ENCODE measurements around the gene PTCD2.

- TF ChIP-seq POLR3A (IDR thresholded peaks at IDR 0.05; ENCODE audit: borderline replicate concordance, extremely low read depth, insufficient read depth, insufficient read length) (no peak), HNRNPH1 (optimal IDR thresholded peaks at IDR 0.05; ENCODE audit: low read depth, low read length) (no peak), CTCF (IDR thresholded peaks at IDR 0.05 in 2 of 3, conservative IDR thresholded peaks at IDR 0.05 in 1 of 3; ENCODE audit: insufficient read depth in 2 of 3, low read depth in 1 of 3, low read length in 3 of 3) (no peak), PTBP1 (IDR thresholded peaks at IDR 0.05; ENCODE audit: low read depth, low read length) (no peak), CHD2 (IDR thresholded peaks at IDR 0.05; ENCODE audit: low read depth, low read length) (no peak), CREM (IDR thresholded peaks at IDR 0.05; ENCODE audit: low read depth) (no peak), ARID4B (CRISPR knock-in tag; IDR thresholded peaks at IDR 0.05) (no peak), MXI1 (IDR thresholded peaks at IDR 0.05; ENCODE audit: low read depth, low read length) (no peak)
These were observed 32.9 kb downstream of the PTCD2 start for GRCh38 chr5:72353046-72353445.
